NCI-H526 treated with DMSO at 0.1 percent for 48 hours (cell line): ENCODE data around the gene CYP2W1.
A peak's percentile ranks its signal among the peaks of the same experiment; 100 is the strongest.
"Not testable (repeated sequence)": the region's sequence is repeated elsewhere in the genome, so short reads cannot be mapped to it uniquely, and the experiment has no call there.

Experiments
- DNase-seq: peaks from one replicate; lab custom pipeline; 2025; lab: John Stamatoyannopoulos, UW

The CYP2W1 gene

DNA sequence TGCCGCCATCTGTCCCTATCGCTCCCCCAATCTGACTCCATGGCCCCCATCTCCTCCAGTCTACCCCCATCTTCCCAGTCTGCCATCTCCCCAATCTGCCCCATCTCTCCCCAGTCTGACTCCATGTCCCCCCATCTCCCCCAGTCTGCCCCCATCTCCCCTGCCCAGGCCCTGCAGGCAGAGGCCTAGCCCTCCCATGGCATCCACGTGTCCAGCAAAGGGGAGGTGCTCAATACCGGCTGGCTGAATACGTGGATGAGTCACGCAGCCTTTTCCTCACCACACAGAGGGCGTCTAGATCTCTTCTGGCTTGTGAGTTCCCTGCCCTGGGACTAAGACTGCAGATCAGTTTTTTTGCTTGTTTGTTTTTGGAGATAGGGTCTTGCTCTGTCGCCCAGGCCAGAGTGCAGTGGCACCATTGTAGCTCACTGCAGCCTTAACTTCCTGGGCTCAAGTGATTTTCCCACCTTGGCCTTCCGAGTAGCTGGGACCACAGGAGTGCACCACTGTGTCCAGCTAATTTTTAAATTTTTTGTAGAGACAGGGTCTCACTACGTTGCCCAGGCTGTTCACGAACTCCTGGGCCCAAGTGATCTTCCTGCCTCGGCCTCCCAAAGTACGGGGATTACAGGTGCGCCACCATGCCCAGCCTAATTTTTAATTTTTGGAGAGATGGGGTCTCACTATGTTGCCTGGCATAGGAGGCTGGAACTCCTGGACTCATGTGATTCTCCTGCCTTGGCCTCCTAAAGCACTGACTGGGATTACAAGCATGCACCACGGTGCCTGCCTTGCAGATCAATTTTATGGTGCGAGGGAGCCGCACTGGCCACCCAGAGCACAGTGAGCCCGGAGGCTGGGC lies 46.0 kb downstream of the CYP2W1 start:
- peak; percentile 15 for DNase-seq

DNA sequence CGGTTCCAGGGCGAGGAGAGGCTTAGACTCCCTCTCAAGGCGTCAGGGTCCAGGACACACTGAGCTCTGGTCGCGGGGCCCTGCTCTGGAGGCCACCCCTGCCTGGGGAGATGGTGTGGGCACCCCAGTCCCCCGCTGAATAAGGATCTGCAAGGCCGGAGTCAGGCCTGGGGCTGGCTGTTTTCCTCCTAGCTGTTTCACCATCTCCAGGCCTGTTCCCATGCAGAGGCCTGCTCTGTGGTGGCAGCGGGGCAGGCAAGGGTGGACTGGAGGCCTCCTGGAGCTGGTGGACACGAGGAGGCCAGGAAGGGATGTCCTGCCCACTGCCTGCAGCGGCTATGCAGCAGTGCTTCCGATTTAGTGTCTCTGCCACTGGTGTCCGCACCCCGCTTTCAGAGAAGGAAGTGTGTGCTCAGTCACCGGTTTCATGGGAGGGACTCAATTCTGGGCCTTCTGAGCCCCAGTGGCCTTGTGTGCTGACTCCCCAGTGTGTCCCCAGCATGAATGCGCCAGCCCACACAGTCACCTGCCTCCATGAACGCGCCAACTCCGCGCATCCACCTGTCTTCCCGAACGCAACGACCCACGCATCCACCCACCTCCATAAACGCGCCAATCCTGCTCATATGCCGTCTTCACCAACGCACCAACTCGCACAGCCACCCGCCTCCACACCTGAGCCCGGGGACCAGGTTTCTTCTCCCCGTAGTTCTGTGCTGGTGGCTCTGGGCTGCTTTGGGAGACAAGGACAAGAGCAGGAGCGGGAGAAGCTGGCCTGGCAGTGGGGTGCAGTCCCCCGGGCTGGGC lies 46.9 kb downstream of the CYP2W1 start:
- no peak for DNase-seq

DNA sequence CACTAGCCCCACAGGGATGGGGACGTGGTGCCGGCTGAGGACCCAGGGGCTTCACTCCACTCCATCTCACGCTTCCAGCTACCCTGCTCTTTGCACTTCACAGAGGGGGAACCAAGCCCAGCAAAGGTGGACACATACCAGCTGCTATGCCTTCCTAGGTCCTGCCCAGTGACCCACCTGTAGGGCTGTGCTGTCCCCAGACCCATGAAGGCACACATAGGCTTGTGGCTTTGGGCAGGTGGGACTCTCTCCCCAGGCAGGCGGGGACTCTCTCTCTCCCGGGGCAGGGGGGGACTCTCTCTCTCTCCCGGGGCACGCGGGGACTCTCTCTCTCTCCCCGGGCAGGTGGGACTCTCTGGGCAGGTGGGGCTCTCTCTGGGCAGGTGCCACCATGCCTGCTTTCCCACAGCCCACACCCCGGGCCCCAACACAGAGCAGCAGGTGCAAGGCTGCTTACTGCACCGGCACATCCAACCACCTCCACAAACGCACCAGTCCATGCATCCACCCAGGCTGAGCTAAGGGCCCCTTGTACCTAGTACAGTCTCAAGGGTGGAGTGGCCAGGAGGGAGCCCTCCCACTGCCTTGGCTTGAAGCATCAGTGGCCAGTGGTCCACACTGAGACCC lies 47.6 kb downstream of the CYP2W1 start:
- no peak for DNase-seq

DNA sequence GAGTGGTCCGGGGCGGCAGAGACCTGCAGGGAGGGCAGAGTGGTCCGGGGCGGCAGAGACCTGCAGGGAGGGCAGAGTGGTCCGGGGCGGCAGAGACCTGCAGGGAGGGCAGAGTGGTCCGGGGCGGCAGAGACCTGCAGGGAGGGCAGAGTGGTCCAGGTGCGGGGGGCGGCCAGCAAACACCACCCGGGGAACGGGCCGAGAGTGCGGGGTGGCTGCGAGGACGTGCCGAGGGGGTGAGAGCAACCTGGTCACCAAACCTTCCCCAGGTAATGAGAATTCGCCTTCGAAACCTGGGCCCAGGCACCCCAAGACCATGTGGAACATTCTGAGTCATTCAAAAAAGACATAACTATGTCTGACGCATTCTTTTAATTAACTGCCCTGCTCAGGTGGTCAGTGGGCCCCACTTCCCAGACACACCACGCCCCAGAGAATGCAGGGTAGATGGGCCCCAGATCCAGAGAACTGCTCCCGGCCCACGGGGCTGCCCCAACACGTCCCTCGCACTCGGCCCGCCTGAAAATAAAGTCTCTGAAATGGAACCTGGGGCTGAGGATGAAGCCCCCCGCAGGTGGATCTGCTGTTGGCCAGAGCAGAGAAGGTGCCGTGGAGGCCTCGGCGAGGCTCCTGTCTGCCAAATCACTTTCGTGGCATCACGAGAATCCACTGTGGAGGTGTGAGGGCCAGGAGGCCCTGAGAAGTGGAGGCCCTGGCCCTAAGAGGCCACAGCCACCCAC lies 48.9 kb downstream of the CYP2W1 start:
- no peak for DNase-seq

DNA sequence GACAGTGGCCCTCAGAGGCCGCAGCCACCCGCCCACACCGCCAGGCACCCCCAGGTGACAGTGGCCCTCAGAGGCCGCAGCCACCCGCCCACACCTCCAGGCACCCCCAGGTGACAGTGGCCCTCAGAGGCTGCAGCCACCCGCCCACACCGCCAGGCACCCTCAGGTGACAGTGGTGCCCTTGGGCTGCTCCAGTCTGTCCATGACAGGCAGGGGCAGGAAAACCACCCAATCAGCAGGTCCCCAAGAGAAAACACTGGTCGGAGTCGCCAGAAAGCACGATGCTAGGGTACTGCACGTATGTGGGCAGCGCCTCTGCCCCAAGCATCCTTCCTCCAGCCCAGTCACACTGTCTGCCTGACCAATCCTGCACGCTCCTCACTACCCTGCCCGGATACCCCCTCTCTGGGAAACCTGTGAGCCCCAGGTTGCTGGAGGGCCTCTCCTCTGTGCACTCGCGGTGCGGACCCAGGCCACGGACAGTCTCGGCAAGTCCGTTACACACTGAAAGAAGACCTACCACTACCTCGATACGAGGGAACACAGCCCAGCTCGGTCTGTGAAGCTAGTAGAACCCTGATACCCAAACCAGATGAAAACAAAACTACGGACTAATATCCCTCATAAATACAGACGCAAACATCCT lies 49.7 kb downstream of the CYP2W1 start:
- no peak for DNase-seq

DNA sequence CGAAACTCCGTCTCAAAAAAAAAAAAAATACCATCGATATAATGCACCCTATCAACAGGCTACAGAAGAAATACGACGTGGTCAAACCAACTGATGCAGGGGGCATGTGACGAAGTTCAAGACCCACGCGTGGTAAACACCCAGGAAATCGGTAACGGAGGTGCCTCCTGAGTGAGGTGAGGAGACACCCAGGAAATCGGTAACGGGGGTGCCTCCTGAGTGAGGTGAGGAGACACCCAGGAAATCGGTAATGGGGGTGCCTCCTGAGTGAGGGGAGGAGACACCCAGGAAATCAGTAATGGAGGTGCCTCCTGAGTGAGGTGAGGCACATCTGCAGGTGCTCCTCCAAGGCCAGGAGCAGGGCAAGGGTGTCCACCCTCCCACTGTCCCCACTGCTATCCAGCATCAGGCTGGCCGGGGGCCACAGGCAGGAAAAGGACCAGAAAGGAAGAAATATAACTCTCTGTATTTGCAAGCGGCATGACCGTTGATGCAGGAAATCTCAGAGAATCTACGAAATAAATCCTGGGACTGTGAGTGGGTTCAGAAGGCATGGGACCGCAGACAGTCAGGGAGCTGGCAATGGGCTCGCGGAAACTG lies 50.7 kb downstream of the CYP2W1 start:
- no peak for DNase-seq

DNA sequence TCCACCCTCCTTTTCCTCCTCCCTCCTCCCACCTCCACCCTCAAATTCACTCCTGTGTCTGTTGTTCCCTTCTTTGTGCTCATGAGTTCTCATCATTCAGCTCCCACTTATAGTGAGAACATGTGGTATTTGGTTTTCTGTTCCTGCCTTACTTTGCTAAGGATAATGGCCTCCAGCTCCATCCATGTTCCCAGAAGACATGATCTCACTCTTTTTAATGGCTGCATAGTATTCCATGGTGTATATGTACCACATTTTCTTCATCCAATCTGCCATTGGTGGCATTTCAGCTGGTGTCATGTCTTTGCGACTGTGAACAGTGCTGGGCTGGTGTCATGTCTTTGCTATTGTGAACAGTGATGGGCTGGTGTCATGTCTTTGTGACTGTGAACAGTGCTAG lies 51.8 kb downstream of the CYP2W1 start:
- DNase-seq, result not testable (repeated sequence)

DNA sequence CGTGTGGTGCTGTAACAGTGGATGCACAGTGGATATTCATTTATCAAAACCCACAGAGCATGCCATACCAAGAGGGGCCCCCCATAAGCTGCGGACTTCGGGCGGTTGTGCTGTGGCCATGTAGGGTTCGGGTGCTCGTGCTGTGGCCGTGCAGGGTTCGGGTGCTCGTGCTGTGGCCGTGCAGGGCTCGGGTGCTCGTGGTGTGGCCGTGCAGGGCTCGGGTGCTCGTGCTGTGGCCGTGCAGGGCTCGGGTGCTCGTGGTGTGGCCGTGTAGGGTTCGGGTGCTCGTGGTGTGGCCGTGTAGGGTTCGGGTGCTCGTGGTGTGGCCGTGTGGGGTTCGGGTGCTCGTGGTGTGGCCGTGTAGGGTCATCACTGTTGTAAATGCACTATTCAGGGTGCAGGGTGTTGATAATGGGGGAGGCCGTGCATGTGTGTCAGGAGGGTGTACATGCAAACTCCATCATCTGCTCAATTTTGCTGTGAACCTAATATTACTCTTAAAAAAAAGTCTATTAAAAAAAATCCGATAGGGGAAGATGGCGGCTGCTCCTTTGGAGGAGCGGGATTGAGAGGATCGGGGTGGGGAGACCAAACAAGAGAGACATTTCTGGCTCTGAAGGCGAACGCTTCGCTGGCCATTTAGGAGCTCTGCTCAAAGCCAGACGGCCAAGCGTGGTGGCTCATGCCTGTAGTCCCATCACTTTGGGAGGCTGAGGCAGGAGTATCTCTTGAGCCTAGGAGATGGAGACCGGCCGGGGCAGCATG lies 53.4 kb downstream of the CYP2W1 start:
- not testable (repeated sequence) for DNase-seq
